Sigmoid colon (tissue), 4 donors: Measurements from ENCODE around the gene EPHB4.

Experiments
- CTCF ChIP-seq, 4 experiments: fragments of 450-650 bp in 3 of 4; fragments of 200-600 bp in 1 of 4; IDR thresholded peaks; one replicate each; pipeline ENCODE4 v1.5.1; 2016 to 2019; ENCODE audit warnings: antibody characterized with exemption in 4 of 4, mild to moderate bottlenecking in 3 of 4, moderate library complexity in 2 of 4
- POLR2A ChIP-seq, 2 donors: fragments of 450-650 bp; IDR thresholded peaks; one replicate each; pipeline ENCODE4 v1.6.1; 2016; ENCODE audit warnings: antibody characterized with exemption in 2 of 2, mild to moderate bottlenecking in 2 of 2, moderate library complexity in 2 of 2
- POLR2AphosphoS5 ChIP-seq, 4 donors: sonication (generic); formaldehyde crosslinking; IDR thresholded peaks; one replicate each; pipeline ENCODE4 v1.6.1; 2017; ENCODE audit warnings: antibody characterized with exemption in 4 of 4

GRCh38 chr7:100812729-100813128, 14.6 kb downstream of the EPHB4 start:
- TF ChIP-seq POLR2A (IDR thresholded peaks at IDR 0.05) (no peak), CTCF (IDR thresholded peaks at IDR 0.05) (no peak), POLR2AphosphoS5 (IDR thresholded peaks at IDR 0.05) (no peak)
